ENCODE data around the gene TBX4.
"Not testable (repeated sequence)": the region's sequence is repeated elsewhere in the genome, so short reads cannot be mapped to it uniquely, and the experiment has no call there.

Gene TBX4

DNA sequence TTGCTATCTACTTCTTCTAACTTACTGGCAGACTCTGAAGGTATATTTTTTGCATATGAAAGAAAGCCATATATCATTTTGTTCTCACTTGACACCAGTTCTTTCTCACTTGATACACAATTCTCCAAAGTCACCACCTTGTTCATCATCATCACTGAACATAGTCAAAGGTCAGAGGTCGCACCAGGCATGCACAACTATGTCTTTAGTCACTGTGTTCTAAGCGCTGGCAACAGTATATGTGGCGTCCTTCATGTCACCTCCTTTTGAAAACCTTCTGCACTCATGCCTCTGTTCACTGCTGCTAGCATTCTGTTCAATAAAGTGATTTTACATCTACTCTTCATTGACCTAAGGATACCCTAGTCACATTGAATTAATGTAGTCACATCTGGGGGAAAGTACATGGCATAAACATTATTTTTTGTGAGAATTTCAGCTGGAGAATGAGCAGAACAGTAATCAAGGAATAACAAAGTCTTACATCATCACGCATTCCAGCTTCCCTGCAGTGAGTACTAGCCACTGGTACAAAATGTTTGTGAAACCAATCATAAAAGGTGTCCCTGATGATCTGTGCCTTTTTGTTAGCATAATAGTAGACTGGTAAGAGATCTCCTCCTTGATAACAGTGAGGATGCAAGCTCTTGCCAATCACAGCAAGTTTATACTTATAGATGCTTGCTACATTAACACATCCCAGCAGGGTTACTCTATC is 20.5 kb upstream of the TBX4 start:
- no peak for DNase-seq

GRCh38 chr17:61436273-61436672 is 15.9 kb upstream of the TBX4 start:
- DNase-seq, result no peak

GRCh38 chr17:61436995-61437704 is 15.1 kb upstream of the TBX4 start:
- no peak for DNase-seq

DNA sequence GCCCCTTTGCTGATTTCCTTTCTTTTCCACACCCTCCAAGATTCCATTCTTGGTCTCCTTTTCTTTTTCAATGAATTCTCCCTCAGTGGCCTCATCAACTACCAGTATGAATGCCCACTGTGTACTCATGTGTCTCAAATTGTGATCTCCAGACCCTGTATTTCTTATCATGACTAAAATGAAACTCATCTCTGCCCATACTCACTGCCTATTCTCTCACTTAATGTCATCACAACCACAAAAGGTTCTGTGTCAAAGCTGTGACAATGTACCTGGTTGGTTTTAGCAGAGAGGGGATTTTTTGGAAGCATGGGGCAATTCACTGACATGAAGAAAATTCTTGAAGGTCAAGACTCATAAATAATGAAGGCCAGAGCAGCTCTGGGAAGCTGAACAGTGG is 11.5 kb upstream of the TBX4 start:
- DNase-seq, result peak; percentile 70

DNA sequence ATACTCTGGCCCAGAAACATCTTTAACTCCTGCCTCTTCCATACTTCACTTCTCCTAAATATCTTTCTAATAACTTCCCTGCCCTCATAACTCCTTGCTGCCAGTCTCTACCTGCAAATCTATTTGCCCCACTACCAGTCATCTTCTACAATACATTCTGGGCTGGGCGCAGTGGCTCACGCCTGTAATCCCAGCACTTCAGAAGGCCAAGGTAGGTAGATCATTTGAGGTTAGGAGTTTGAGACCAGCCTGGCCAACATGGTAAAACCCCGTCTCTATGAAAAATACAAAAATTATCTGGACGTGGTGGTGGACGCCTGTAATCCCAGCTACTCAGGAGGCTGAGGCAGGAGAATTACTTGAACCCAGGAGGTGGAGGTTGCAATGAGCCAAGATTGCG is 10.7 kb upstream of the TBX4 start:
- not testable (repeated sequence) for DNase-seq

- DNase-seq, result no peak
These were observed 10.0 kb upstream of the TBX4 start for GRCh38 chr17:61442136-61442775.

- DNase-seq, result no peak
These were observed 9.2 kb upstream of the TBX4 start for GRCh38 chr17:61442878-61443474.

DNA sequence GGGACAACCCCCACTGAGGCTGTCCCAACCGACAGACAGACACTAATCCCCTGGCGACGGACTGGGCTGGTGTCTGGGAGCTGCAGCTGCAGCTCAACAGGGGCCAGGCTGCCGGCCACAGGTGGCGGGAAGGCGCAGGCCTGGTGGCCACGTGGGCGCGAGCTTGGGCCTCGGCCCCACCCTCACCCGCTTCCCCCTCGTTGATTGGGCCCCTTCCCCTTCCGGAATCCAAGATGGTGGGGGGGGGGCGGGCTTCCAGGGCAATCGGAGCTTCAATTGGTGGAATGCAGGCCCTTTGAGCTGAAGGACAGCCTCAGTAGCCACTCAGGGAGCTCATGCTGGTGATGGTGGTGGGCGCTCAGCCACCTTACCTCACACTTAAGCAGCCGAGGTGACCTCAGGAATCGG is 8.7 kb upstream of the TBX4 start:
- no peak for DNase-seq

- DNase-seq, result no peak
These were observed 8.1 kb upstream of the TBX4 start for GRCh38 chr17:61444075-61444474.

DNA sequence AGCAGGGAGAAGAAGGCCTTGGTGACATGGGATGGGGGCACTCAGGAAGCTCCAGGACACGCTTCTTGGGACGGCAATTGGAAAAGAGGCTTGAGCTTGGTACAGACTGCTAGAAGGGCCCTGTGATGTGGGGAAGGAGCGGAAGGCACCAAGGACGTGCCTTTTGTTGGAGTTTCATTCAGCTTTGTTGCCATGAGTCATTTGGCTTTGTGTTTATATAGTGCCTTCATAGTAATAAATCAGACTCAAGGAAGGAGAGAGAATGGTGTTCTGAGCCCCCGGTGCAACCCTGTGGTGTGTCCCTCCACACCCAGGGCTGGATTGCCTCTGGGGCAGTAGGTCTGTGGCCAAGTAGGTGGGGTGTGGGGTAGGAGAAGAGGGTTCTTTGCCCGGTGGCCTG is 7.4 kb upstream of the TBX4 start:
- no peak for DNase-seq

DNA sequence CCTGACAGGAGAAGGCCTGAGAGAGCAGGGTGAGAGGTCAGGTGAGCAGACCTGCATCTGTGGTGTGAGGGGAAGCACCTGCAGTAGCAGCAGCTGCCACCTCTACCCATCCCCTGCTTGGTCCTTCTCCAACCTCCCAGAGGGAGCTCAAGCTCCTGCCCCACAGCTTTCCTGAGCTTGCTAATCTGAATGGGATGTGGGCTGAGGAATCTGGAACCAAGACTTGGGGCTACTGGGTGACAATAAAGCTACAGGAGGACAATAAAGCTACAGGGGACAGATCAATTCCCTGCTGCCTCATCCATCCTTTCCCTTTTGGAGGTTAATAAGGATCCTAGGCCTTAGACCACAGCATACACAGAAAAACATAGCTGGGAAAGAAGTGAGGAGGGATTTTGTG is 4.9 kb upstream of the TBX4 start:
- no peak for DNase-seq

- no peak for DNase-seq
These were observed 4.2 kb upstream of the TBX4 start for GRCh38 chr17:61448042-61448441.

DNA sequence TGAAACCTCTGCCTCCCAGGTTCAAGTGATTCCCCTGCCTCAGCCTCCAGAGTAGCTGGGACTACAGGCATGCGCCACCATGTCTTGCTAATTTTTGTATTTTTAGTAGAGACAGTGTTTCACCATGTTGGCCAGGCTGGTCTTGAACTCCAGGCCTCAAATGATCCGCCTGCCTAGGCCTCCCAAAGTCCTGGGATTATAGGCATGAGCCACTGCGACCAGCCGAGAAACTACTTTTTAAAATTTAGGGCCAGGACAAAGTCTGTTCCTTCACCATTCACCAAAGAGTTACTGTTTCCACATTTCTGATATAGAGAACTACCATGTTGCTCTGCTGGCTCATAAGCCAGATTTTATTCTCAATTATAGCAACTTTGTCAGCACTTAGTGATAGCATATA is 3.1 kb upstream of the TBX4 start:
- DNase-seq, result not testable (repeated sequence)

DNA sequence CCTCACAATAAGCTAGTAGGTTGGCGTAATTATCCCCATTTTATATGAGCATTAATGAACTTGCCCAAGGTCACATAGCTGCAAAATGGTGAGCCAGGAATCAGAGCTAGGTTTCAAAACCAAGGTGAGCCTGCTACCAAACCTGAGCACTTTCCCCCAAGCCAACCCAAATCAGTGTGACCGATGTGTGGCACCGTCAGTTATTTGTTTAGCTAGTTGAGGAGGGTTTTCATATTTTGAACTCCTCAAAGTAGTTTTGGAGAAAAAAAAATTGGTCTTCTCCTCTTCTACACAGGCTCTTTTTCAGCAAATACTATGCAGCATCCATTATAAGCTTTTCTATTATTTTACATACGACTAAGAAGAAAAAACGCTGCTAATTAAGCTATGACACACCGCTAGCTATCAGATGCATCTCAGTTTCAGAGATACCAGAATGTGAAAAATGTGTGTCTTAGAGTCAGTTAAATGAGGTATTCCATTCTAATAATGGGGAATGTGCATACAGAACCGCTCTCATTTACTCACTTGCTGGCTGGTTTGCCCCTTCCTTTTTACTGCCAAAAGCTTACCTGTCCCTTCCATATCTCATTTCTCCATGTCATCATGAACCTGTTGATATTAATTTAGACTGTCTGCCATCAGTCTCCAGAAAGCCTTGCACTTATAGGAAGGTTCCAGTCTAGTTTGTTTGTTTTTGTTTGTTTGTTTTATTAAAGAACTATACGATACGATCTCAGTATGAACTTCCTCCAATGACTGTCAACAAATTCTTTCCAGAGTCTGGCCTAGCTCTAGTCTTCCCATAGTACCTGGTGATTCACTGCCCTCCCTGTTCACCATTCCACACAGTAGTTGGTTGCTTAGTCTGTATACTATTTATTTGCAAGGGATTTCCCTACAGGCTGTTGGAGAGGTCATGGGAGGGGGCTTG is 2.2 kb upstream of the TBX4 start:
- DNase-seq, result no peak

DNA sequence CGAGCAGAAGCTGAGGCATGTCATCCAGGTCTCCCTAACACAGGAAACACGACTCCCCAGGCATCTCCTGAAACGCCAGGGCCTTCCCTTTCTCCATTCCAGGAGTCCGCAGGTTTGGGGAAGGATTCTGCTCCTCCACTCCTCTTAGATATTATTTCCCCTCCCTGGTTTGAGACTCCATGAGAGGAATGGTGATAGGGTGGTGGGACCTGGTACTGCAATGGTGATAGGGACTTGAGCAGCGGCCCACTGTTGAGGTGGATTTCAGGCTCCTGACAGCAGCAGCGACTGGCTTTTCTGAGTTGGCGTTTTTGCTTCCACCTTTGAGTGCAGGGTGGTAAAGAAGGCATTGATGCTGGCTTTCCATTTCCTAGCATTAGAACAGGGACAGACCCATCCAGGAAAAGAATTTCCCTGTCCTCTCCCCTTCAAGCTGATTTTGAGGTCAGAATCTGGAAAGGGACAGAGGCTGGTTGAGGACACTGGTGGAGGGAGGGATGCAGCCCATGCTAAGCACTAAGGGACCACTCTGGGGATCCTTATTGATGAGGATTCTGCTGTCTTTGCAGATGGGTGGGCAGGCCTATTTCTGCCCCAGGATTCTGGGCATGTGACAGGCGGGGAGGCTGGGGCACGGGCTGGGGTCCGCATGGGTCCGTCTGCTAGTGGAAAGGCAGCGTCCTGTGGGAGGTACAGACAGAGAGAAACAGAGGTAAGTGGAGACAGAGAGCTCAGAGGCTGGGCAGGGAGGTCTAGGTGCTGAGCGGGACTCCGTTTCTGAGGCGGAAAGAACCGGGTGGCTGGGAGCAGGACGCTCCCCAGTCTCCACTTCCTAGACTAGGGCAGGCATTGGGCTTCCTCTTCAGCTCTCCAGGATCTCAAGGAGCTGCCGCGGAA is 1.3 kb upstream of the TBX4 start:
- no peak for DNase-seq

GRCh38 chr17:61451538-61452300 is 503 bp upstream of the TBX4 start:
- DNase-seq, result no peak

- DNase-seq, result no peak
These were observed 1.6 kb downstream of the TBX4 start for GRCh38 chr17:61453566-61454380.

DNA sequence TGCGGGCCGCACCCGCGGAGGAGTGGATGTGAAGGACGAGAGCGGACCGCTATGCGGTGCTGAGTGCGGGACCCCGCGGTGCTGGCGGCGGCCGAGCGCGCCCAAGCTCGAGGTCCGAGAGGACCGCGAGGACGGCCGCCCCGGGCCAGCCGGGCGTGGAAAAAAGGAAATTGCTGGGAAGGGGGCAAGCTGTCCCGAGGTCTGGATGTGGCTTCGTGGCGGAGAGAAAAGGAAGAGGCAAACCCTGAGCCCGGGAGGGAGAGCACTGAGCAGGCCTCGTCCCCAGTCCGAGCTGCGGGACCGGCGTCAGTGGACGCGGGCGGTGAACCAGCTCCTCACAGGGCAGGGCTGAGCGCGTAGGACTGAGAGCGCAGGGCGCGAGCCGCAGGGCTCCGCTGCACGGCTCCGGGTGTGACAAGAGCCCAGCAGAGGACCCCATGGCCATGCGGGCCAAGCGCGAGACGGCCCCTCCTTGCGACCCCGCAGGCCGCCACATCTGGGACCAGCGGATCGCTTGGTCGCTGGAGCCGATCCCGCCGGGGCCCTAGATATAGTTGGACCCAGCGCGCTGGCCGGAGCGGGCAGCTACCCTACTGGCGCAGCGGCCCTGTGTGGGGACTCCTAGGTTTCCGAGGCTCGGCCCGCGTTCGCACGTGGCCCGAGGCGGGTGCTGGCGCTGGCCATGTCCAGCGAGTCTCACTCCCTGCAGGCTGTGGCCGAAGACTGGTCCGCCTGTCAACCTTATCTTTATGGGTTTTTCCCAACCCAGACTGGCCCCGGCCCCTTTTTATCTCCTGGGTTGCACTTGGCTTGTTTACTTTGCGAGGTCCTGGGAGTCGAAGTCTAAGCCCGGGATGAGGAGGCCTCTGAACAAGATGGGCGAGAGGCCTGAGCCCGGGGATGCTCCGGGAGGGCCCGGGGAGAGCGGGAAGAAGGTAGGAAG is 2.4 kb downstream of the TBX4 start:
- no peak for DNase-seq
